HepG2 (cell line): ENCODE measurements around the gene MCRIP2. TPM values are rescaled to one million over a fixed set of nuclear protein-coding genes. Genes with fewer than 3 reads are reported as not detected.

ENCODE experiments used
- AGO2 ChIP-seq: fragments of 200-400 bp; formaldehyde crosslinking; optimal IDR thresholded peaks from 2 replicates; pipeline ENCODE3; 2017; ENCODE audit warnings: mild to moderate bottlenecking, low read depth, low read length, moderate library complexity
- ARID4A ChIP-seq: sonication (generic); formaldehyde crosslinking; IDR thresholded peaks from 2 replicates; pipeline ENCODE4 v1.5.0; 2020; ENCODE audit warnings: mild to moderate bottlenecking, missing genetic modification reagents, borderline replicate concordance
- HCFC1 ChIP-seq: fragments of 150-350 bp; IDR thresholded peaks from 2 replicates; pipeline ENCODE4 v1.6.1; 2014; ENCODE audit warnings: low read depth, low read length
- HNF4G ChIP-seq, 2 experiments: sonication (generic) in 1 of 2; formaldehyde crosslinking in 1 of 2; IDR thresholded peaks; 2 replicates each; pipeline versions ENCODE4 v1.4.0 to v1.6.1; 2011 to 2020; ENCODE audit warnings: borderline replicate concordance in 2 of 2, low read depth in 2 of 2, mild to moderate bottlenecking in 2 of 2, low read length in 1 of 2, missing genetic modification reagents in 1 of 2, moderate library complexity in 1 of 2
- NFKB2 ChIP-seq: sonication (generic); formaldehyde crosslinking; IDR thresholded peaks from 2 replicates; pipeline ENCODE4 v1.4.0; 2020; ENCODE audit warnings: missing genetic modification reagents, borderline replicate concordance
- PAF1 ChIP-seq: IDR thresholded peaks from 2 replicates; pipeline ENCODE4 v1.6.1; 2016; ENCODE audit warnings: missing genetic modification reagents, missing compliant biosample characterization
- TFDP1 ChIP-seq: IDR thresholded peaks from 2 replicates; pipeline ENCODE4 v1.6.1; 2016; ENCODE audit warnings: missing compliant biosample characterization, missing genetic modification reagents, borderline replicate concordance
- ZBTB7A ChIP-seq: sonication (generic); formaldehyde crosslinking; IDR thresholded peaks from 2 replicates; pipeline ENCODE4 v1.8.0; 2022; ENCODE audit warnings: mild to moderate bottlenecking, missing genetic modification reagents
- ZMAT3 ChIP-seq: sonication (generic); formaldehyde crosslinking; conservative IDR thresholded peaks from 2 replicates; pipeline ENCODE4 v1.7.0; 2021; ENCODE audit warnings: missing genetic modification reagents
- ZNF350 ChIP-seq: sonication (generic); formaldehyde crosslinking; IDR thresholded peaks from 2 replicates; pipeline ENCODE4 v1.4.0; 2020; ENCODE audit warnings: mild to moderate bottlenecking, low read depth, missing genetic modification reagents, borderline replicate concordance
- ZNF501 ChIP-seq: sonication (generic); formaldehyde crosslinking; IDR thresholded peaks from 2 replicates; pipeline ENCODE4 v1.5.1; 2020; ENCODE audit warnings: mild to moderate bottlenecking, moderate library complexity, missing genetic modification reagents
- ZNF598 ChIP-seq: sonication (generic); formaldehyde crosslinking; IDR thresholded peaks from 2 replicates; pipeline ENCODE4 v1.5.1; 2020; ENCODE audit warnings: mild to moderate bottlenecking, missing genetic modification reagents, borderline replicate concordance
- ZNF616 ChIP-seq: sonication (generic); formaldehyde crosslinking; IDR thresholded peaks from 2 replicates; pipeline ENCODE4 v1.5.0; 2020; ENCODE audit warnings: low read depth, mild to moderate bottlenecking, missing genetic modification reagents
- ZSCAN22 ChIP-seq: sonication (generic); formaldehyde crosslinking; IDR thresholded peaks from 2 replicates; pipeline ENCODE4 v1.4.0; 2020; ENCODE audit warnings: mild to moderate bottlenecking, missing genetic modification reagents
- polyA plus RNA-seq, 8 experiments: library from polyadenylated mRNA; depleted of rRNA in 3 of 8; stranded (reverse) in 7 of 8; unstranded in 1 of 8; fragments of >200 nt; fragmentation: Illumina TruSeq in 4 of 8; extraction: Trizol in 4 of 8; gene quantifications; 2 replicates each; pipeline versions ENCODE4 v1.2.1 to v1.2.3, GENCODE V29; 2011 to 2016; ENCODE audit warnings: low read depth in 4 of 8, missing spikeins in 1 of 8, mixed read lengths in 1 of 8; ENCODE audit not compliant: insufficient read depth in 1 of 8
- total RNA-seq, 5 experiments: library from RNA; depleted of rRNA; stranded (reverse); fragments of >200 nt; fragmentation: Illumina TruSeq; extraction: Trizol; gene quantifications; 2 replicates each; pipeline ENCODE4 v1.2.3, GENCODE V29; 2016; ENCODE audit warnings: low read depth in 1 of 5
- TF ChIP-seq, protein P1 (sequence below): IDR thresholded peaks from 2 replicates; pipeline ENCODE4 v1.6.1; 2016; ENCODE audit warnings: low read depth, borderline replicate concordance
- TF ChIP-seq, protein P2 (sequence below): IDR thresholded peaks from 2 replicates; pipeline ENCODE4 v1.6.1; 2016; ENCODE audit warnings: low read depth, control low read depth
- TF ChIP-seq, protein P3 (sequence below): sonication (generic); formaldehyde crosslinking; IDR thresholded peaks from 2 replicates; pipeline ENCODE4 v1.4.0; 2020; ENCODE audit warnings: mild to moderate bottlenecking, missing genetic modification reagents

The MCRIP2 gene
- total and polyA plus RNA-seq, 2 of the 13 experiments (the other 11 are each of a cell fraction or from before 2014, with no cell fraction given): 39.6 to 76.7 TPM

DNA sequence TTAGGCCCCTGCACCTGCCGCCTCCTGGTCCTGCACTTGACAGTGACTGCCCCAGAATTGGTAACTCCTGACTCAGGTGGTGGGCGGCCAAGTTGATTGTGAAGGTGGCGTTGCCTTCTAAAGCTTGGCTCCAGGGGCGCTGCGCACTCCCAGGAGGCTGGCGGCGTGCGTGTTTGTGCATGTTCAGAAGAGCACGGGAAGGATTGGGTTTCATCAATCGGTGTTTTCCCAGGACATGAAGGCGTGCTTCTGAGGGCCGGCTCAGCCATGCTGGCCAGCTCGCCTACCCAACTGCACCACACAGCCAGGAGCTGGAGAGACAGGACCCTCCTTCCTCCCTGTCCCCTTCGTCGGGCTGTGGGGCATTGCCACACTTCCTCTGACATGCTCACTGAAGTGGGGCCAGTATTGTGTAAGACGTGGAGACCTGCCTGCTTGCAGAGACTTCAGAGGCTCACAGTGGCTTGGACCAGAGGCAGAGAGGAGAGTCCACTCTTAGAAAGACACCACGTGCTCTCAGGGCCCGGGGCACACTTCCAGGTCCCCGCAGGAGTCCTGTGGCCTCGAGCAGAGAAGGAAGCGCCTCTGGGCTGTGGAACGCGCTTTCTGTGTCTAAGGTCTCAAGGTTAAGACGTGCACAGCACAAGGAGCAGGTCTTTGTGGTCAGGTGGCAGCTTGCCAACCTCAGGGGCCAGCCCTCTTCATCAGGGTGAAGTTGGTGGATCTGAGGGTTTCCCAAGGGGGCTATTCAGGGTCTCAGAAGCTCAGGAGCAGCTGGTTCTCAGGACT is 48.9 kb upstream of the MCRIP2 start (continued):
- TF ChIP-seq HNF4G (IDR thresholded peaks at IDR 0.05; ENCODE audit: borderline replicate concordance, low read depth, low read length) (no peak), HNF4G (CRISPR knock-in tag; IDR thresholded peaks at IDR 0.05; ENCODE audit: borderline replicate concordance, low read depth) (no peak), ZNF501 (CRISPR knock-in tag) (0 out of 2 replicates have a peak, but pooled peaks have one; percentile 19), TFDP1 (peak; percentile 85; the same call in 1 of the 2 replicates), NFKB2 (CRISPR knock-in tag) (peak; percentile 49; the same call in 1 of the 2 replicates), ZNF350 (CRISPR knock-in tag) (no peak), PAF1 (CRISPR knock-in tag) (no peak), AGO2 (peak; percentile 9), ZBTB7A (CRISPR knock-in tag) (0 out of 2 replicates have a peak, but pooled peaks have one; percentile 35), ARID4A (peak; percentile 38; the same call in 1 of the 2 replicates), ZMAT3 (CRISPR knock-in tag) (0 out of 2 replicates have a peak, but pooled peaks have one; percentile 7), ZNF616 (no peak), HCFC1 (no peak), ZNF598 (CRISPR knock-in tag) (peak; percentile 83; the same call in 1 of the 2 replicates), ZSCAN22 (CRISPR knock-in tag) (no peak)
- TF ChIP-seq, protein P1, sequence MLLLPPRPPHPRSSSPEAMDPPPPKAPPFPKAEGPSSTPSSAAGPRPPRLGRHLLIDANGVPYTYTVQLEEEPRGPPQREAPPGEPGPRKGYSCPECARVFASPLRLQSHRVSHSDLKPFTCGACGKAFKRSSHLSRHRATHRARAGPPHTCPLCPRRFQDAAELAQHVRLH (CRISPR knock-in tag): peak; percentile 75; the same call in 1 of the 2 replicates
- TF ChIP-seq, protein P2, sequence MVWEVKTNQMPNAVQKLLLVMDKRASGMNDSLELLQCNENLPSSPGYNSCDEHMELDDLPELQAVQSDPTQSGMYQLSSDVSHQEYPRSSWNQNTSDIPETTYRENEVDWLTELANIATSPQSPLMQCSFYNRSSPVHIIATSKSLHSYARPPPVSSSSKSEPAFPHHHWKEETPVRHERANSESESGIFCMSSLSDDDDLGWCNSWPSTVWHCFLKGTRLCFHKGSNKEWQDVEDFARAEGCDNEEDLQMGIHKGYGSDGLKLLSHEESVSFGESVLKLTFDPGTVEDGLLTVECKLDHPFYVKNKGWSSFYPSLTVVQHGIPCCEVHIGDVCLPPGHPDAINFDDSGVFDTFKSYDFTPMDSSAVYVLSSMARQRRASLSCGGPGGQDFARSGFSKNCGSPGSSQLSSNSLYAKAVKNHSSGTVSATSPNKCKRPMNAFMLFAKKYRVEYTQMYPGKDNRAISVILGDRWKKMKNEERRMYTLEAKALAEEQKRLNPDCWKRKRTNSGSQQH (CRISPR knock-in tag): 0 out of 2 replicates have a peak, but pooled peaks have one; percentile 21
- TF ChIP-seq, protein P3, sequence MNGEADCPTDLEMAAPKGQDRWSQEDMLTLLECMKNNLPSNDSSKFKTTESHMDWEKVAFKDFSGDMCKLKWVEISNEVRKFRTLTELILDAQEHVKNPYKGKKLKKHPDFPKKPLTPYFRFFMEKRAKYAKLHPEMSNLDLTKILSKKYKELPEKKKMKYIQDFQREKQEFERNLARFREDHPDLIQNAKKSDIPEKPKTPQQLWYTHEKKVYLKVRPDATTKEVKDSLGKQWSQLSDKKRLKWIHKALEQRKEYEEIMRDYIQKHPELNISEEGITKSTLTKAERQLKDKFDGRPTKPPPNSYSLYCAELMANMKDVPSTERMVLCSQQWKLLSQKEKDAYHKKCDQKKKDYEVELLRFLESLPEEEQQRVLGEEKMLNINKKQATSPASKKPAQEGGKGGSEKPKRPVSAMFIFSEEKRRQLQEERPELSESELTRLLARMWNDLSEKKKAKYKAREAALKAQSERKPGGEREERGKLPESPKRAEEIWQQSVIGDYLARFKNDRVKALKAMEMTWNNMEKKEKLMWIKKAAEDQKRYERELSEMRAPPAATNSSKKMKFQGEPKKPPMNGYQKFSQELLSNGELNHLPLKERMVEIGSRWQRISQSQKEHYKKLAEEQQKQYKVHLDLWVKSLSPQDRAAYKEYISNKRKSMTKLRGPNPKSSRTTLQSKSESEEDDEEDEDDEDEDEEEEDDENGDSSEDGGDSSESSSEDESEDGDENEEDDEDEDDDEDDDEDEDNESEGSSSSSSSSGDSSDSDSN (CRISPR knock-in tag): peak; percentile 40
